ENCODE results near the gene GSTCD.
"Not testable (repeated sequence)": the region's sequence is repeated elsewhere in the genome, so short reads cannot be mapped to it uniquely, and the experiment has no call there.

Gene GSTCD

GRCh38 chr4:105836537-105836936 lies 128.0 kb downstream of the GSTCD start:
- no peak for DNase-seq (ENCODE audit: low read depth)
- no peak for TF ChIP-seq CTCF (IDR thresholded peaks at IDR 0.05; ENCODE audit: low read depth, low read length, missing control alignments)
- H3K4me3 ChIP-seq (ENCODE audit: low read depth, low read length), result no peak overlapping the region

GRCh38 chr4:105837037-105837436 lies 128.5 kb downstream of the GSTCD start:
- DNase-seq (ENCODE audit: low read depth), result no peak
- no peak for TF ChIP-seq CTCF (IDR thresholded peaks at IDR 0.05; ENCODE audit: low read depth, low read length, missing control alignments)
- H3K4me3 ChIP-seq (ENCODE audit: low read depth, low read length), result no peak overlapping the region

DNA sequence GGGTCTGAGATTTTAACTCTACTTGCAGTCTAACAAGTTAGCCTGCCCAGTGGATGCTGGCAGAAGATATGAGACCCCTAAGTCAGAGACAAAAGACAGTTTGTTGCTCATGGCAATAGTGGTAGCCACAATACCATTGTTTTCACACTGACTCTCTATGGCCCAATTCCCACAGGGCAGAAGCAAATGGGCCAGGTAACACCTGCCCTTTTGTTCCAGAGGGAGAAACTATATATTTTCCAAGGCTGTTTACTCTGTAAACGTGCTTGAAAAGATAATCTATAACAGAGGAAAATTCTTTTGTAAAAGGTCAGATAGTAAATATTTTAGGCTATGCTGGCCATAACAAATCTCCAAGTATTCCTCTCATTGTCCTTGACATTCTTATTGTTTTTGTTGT lies 129.5 kb downstream of the GSTCD start:
- no peak overlapping the region for H3K4me3 ChIP-seq (ENCODE audit: low read depth, low read length)
- no peak for TF ChIP-seq CTCF (IDR thresholded peaks at IDR 0.05; ENCODE audit: low read depth, low read length, missing control alignments)
- no peak for DNase-seq (ENCODE audit: low read depth)

GRCh38 chr4:105840426-105841174 lies 132.0 kb downstream of the GSTCD start:
- no peak for DNase-seq (ENCODE audit: low read depth)
- no peak for TF ChIP-seq CTCF (IDR thresholded peaks at IDR 0.05; ENCODE audit: low read depth, low read length, missing control alignments)
- no peak overlapping the region for H3K4me3 ChIP-seq (ENCODE audit: low read depth, low read length)

- H3K4me3 ChIP-seq (ENCODE audit: low read depth, low read length), result no peak overlapping the region
- DNase-seq (ENCODE audit: low read depth), result no peak
- TF ChIP-seq CTCF (IDR thresholded peaks at IDR 0.05; ENCODE audit: low read depth, low read length, missing control alignments), result no peak
Measured at GRCh38 chr4:105843941-105844340, 135.4 kb downstream of the GSTCD start.

- TF ChIP-seq CTCF (IDR thresholded peaks at IDR 0.05; ENCODE audit: low read depth, low read length, missing control alignments), result no peak
- no peak for DNase-seq (ENCODE audit: low read depth)
- no peak overlapping the region for H3K4me3 ChIP-seq (ENCODE audit: low read depth, low read length)
Measured at GRCh38 chr4:105845559-105845958, 137.0 kb downstream of the GSTCD start.

GRCh38 chr4:105848359-105848758 lies 139.8 kb downstream of the GSTCD start:
- DNase-seq (ENCODE audit: low read depth); H3K4me3 ChIP-seq (ENCODE audit: low read depth, low read length): not testable (repeated sequence)
